DMS153 treated with DMSO at 0.1 percent for 48 hours (cell line): ENCODE measurements around the gene AFF2.

Experiments
- DNase-seq: peaks from one replicate; lab custom pipeline; 2025; ENCODE audit not compliant: unreplicated experiment; lab: John Stamatoyannopoulos, UW

The AFF2 gene

GRCh38 chrX:149002320-149002719 lies 501.9 kb downstream of the AFF2 start:
- no peak for DNase-seq

GRCh38 chrX:149003863-149004660 lies 503.6 kb downstream of the AFF2 start:
- no peak for DNase-seq

- DNase-seq, result no peak
Measured at GRCh38 chrX:149004936-149005335, 504.5 kb downstream of the AFF2 start.

GRCh38 chrX:149006235-149006634 lies 505.8 kb downstream of the AFF2 start:
- no peak for DNase-seq

GRCh38 chrX:149007423-149007822 lies 507.0 kb downstream of the AFF2 start:
- DNase-seq, result no peak

- peak; percentile 70 for DNase-seq
Measured at GRCh38 chrX:149010013-149010852, 509.8 kb downstream of the AFF2 start.

- peak; percentile 70 for DNase-seq
Measured at GRCh38 chrX:149010853-149011224, 510.4 kb downstream of the AFF2 start.

GRCh38 chrX:149013081-149013480 lies 512.7 kb downstream of the AFF2 start:
- DNase-seq, result no peak

- no peak for DNase-seq
Measured at GRCh38 chrX:149021159-149021558, 520.7 kb downstream of the AFF2 start.

- no peak for DNase-seq
Measured at GRCh38 chrX:149022485-149022884, 522.1 kb downstream of the AFF2 start.

- no peak for DNase-seq
Measured at GRCh38 chrX:149032449-149032848, 532.0 kb downstream of the AFF2 start.

- DNase-seq, result no peak
Measured at GRCh38 chrX:149036086-149036485, 535.7 kb downstream of the AFF2 start.

GRCh38 chrX:149037281-149037870 lies 537.0 kb downstream of the AFF2 start:
- DNase-seq, result no peak

- no peak for DNase-seq
Measured at GRCh38 chrX:149039057-149039456, 538.6 kb downstream of the AFF2 start.

- DNase-seq, result no peak
Measured at GRCh38 chrX:149040873-149041535, 540.6 kb downstream of the AFF2 start.

GRCh38 chrX:149043401-149043800 lies 543.0 kb downstream of the AFF2 start:
- no peak for DNase-seq

- DNase-seq, result no peak
Measured at GRCh38 chrX:149044471-149044870, 544.1 kb downstream of the AFF2 start.

GRCh38 chrX:149045645-149046210 lies 545.3 kb downstream of the AFF2 start:
- no peak for DNase-seq
